Chondrocyte (in vitro differentiated cells): ENCODE measurements around the gene SPCS3. TPM values are rescaled to one million over a fixed set of nuclear protein-coding genes. Genes with fewer than 3 reads are reported as not detected.

Source experiments
- DNase-seq: peaks from one replicate; pipeline ENCODE4 v3.0.0; 2021; ENCODE audit warnings: mixed read lengths, low spot score
- H3K27ac Mint-ChIP-seq: one replicate; pipeline ENCODE4 v1.8.0; 2021; ENCODE audit warnings: mild to moderate bottlenecking, moderate library complexity, mixed read lengths; ENCODE audit not compliant: unreplicated experiment
- H3K27me3 Mint-ChIP-seq: 2 replicates; pipeline ENCODE4 v1.8.0; 2021; ENCODE audit warnings: low read depth, mixed read lengths
- H3K36me3 Mint-ChIP-seq: 2 replicates; pipeline ENCODE4 v1.8.0; 2021; ENCODE audit warnings: low read depth, mixed read lengths
- H3K4me1 Mint-ChIP-seq: 2 replicates; pipeline ENCODE4 v1.8.0; 2021; ENCODE audit warnings: low read depth, mild to moderate bottlenecking, mixed read lengths
- H3K4me3 Mint-ChIP-seq: one replicate; pipeline ENCODE4 v1.8.0; 2021; ENCODE audit warnings: mild to moderate bottlenecking, moderate library complexity, mixed read lengths; ENCODE audit not compliant: unreplicated experiment
- H3K9me3 Mint-ChIP-seq: 2 replicates; pipeline ENCODE4 v1.8.0; 2021; ENCODE audit warnings: low read depth, mixed read lengths
- CTCF ChIP-seq: fragments of 200-600 bp; sonication (generic); IDR thresholded peaks from 2 replicates; pipeline ENCODE4 v1.5.0; 2021; ENCODE audit warnings: antibody characterized with exemption, mild to moderate bottlenecking, moderate library complexity
- total RNA-seq: library from RNA; stranded (reverse); gene quantifications from 3 replicates; pipeline ENCODE4 v1.2.1, GENCODE V29; 2021

The SPCS3 gene
- total RNA-seq, 1 donor from 2014 or later, result 122 TPM

GRCh38 chr4:176360446-176360845 lies 40.7 kb downstream of the SPCS3 start:
- DNase-seq, result no peak
- Mint-ChIP-seq H3K27ac (no peak overlapping the region), H3K4me1 (peaks cover 4% of the 10 kb centered on the region), H3K27me3 (no peaks in the 10 kb centered on the region), H3K9me3 (peaks cover 7% of the 10 kb centered on the region), H3K4me3 (no peak overlapping the region), H3K36me3 (peaks cover 7% of the 10 kb centered on the region)
- TF ChIP-seq CTCF, result no peak

GRCh38 chr4:176363072-176363471 lies 43.3 kb downstream of the SPCS3 start:
- Mint-ChIP-seq H3K36me3 (peaks cover 7% of the 10 kb centered on the region), H3K4me3 (no peak overlapping the region), H3K27ac (no peak overlapping the region), H3K27me3 (no peaks in the 10 kb centered on the region), H3K9me3 (peaks cover 18% of the 10 kb centered on the region), H3K4me1 (peaks cover 4% of the 10 kb centered on the region)
- DNase-seq, result no peak
- TF ChIP-seq CTCF, result no peak

- peaks cover 7% of the 10 kb centered on the region for H3K36me3 Mint-ChIP-seq
- H3K27me3 Mint-ChIP-seq, result no peaks in the 10 kb centered on the region
- TF ChIP-seq CTCF, result no peak
- no peak overlapping the region for H3K4me3 Mint-ChIP-seq
- H3K9me3 Mint-ChIP-seq, result peaks cover 18% of the 10 kb centered on the region
- DNase-seq, result no peak
- no peak overlapping the region for H3K27ac Mint-ChIP-seq
- H3K4me1 Mint-ChIP-seq, result no peaks in the 10 kb centered on the region
Measured at GRCh38 chr4:176367771-176368465, 48.2 kb downstream of the SPCS3 start.

- Mint-ChIP-seq H3K36me3 (no peaks in the 10 kb centered on the region), H3K4me3 (no peak overlapping the region), H3K9me3 (peaks cover 7% of the 10 kb centered on the region), H3K27me3 (peaks cover 4% of the 10 kb centered on the region), H3K27ac (no peak overlapping the region), H3K4me1 (no peaks in the 10 kb centered on the region)
- no peak for DNase-seq
- TF ChIP-seq CTCF, result peak; percentile 90
Measured at GRCh38 chr4:176376032-176376614, 56.4 kb downstream of the SPCS3 start.

- H3K36me3 Mint-ChIP-seq, result no peaks in the 10 kb centered on the region
- DNase-seq, result no peak
Measured at GRCh38 chr4:176377780-176378179, 58.0 kb downstream of the SPCS3 start.

More at GRCh38 chr4:176377780-176378179, 58.0 kb downstream of the SPCS3 start:
- Mint-ChIP-seq H3K4me1 (no peaks in the 10 kb centered on the region), H3K27ac (no peak overlapping the region), H3K27me3 (peaks cover 4% of the 10 kb centered on the region), H3K4me3 (no peak overlapping the region), H3K9me3 (peaks cover 7% of the 10 kb centered on the region)
- TF ChIP-seq CTCF, result peak; percentile 95
